HepG2 (cell line): Measurements from ENCODE around the gene RMI2.

ENCODE experiments used
- ZNF136 ChIP-seq: sonication (generic); formaldehyde crosslinking; IDR thresholded peaks from 2 replicates; pipeline ENCODE4 v1.8.1; 2022; ENCODE audit warnings: low read depth, mild to moderate bottlenecking, moderate library complexity, missing genetic modification reagents
- ZNF317 ChIP-seq: sonication (generic); formaldehyde crosslinking; IDR thresholded peaks from 2 replicates; pipeline ENCODE4 v1.5.0; 2020; ENCODE audit warnings: mild to moderate bottlenecking, missing genetic modification reagents
- TF ChIP-seq, protein P1 (sequence below): sonication (generic); formaldehyde crosslinking; IDR thresholded peaks from 2 replicates; pipeline ENCODE4 v1.4.0; 2020; ENCODE audit warnings: missing genetic modification reagents, mild to moderate bottlenecking, borderline replicate concordance
- TF ChIP-seq, protein P2 (sequence below): sonication (generic); formaldehyde crosslinking; IDR thresholded peaks from 2 replicates; pipeline ENCODE4 v1.5.0; 2020; ENCODE audit warnings: mild to moderate bottlenecking, missing genetic modification reagents, moderate library complexity

DNA sequence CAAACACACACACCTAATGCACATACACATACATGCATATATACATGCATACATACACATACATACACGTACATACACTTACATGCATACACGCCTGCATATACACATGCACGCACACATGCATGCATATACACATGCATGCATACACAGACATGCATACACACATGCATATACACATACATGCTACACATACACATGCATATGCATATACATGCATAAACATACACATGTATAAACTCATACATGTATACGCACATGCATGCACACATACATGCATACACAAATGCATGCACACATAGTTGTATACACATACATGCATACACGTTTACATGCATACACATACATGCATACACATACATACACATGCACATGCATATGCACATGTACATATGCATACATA lies 23.6 kb upstream of the RMI2 start:
- TF ChIP-seq ZNF136 (no peak), ZNF317 (CRISPR knock-in tag) (no peak)
- TF ChIP-seq, protein P1, sequence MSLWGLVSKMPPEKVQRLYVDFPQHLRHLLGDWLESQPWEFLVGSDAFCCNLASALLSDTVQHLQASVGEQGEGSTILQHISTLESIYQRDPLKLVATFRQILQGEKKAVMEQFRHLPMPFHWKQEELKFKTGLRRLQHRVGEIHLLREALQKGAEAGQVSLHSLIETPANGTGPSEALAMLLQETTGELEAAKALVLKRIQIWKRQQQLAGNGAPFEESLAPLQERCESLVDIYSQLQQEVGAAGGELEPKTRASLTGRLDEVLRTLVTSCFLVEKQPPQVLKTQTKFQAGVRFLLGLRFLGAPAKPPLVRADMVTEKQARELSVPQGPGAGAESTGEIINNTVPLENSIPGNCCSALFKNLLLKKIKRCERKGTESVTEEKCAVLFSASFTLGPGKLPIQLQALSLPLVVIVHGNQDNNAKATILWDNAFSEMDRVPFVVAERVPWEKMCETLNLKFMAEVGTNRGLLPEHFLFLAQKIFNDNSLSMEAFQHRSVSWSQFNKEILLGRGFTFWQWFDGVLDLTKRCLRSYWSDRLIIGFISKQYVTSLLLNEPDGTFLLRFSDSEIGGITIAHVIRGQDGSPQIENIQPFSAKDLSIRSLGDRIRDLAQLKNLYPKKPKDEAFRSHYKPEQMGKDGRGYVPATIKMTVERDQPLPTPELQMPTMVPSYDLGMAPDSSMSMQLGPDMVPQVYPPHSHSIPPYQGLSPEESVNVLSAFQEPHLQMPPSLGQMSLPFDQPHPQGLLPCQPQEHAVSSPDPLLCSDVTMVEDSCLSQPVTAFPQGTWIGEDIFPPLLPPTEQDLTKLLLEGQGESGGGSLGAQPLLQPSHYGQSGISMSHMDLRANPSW = no peak
- TF ChIP-seq, protein P2, sequence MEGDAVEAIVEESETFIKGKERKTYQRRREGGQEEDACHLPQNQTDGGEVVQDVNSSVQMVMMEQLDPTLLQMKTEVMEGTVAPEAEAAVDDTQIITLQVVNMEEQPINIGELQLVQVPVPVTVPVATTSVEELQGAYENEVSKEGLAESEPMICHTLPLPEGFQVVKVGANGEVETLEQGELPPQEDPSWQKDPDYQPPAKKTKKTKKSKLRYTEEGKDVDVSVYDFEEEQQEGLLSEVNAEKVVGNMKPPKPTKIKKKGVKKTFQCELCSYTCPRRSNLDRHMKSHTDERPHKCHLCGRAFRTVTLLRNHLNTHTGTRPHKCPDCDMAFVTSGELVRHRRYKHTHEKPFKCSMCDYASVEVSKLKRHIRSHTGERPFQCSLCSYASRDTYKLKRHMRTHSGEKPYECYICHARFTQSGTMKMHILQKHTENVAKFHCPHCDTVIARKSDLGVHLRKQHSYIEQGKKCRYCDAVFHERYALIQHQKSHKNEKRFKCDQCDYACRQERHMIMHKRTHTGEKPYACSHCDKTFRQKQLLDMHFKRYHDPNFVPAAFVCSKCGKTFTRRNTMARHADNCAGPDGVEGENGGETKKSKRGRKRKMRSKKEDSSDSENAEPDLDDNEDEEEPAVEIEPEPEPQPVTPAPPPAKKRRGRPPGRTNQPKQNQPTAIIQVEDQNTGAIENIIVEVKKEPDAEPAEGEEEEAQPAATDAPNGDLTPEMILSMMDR (CRISPR knock-in tag) = no peak
